AG09309 (cell line): ENCODE results near the gene MAP2K5.

Experiments
- DNase-seq: peaks from one replicate; pipeline ENCODE4 v3.0.0-alpha.2; 2010; ENCODE audit warnings: low read depth
- H3K4me3 ChIP-seq: 2 replicates; pipeline ENCODE4 v1.5.1; 2011; ENCODE audit warnings: mild to moderate bottlenecking, low read depth, low read length, moderate library complexity; ENCODE audit not compliant: control insufficient read depth
- TF ChIP-seq, protein P1 (sequence below): IDR thresholded peaks from 2 replicates; pipeline ENCODE4 v1.5.1; 2011; ENCODE audit warnings: mild to moderate bottlenecking, low read depth, low read length, inconsistent platforms; ENCODE audit not compliant: insufficient read depth, control insufficient read depth; ENCODE audit errors: missing control alignments

The MAP2K5 gene

DNA sequence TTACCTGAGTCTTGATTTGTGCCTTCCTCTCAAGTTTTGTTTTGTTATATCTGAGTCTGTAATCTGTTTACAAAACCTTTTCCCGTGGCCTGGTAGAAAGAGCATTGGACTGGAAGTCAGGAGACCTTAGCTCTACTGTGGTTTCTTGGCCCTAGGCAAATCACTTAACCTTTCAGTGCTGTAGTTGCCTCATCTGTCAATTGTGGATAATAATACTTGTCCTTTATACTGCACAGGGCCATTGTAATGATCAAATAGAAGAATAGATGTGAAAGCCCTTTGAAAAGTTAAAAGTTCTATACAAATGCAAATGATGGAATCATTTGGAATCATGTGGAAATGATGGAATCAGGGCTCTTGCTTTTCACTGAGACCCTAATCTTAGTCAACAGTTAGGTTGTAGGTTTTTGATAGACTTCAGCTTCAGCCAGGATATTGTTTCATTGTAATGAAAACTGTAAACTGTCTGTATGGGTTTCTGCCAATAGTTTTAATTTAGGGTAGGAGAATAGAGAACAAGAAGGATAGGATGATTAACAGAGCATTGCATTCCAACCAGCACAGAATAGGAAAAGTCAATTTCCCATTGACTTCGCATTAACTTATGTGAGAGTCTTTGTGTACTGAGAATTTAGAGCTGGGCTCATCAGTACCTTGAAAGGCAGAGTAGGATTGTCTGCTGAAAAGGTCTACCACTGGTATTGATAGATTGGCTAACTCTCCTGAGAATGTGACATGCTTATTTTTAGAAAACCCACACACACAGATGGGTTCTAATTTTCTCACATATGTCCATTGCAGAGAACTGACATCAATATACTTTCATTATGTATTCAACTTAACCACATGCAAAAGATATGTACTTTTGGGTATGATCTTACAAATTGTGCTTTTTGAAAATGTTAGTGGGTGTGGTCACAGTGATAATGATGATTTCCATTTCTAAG, 21.8 kb downstream of the MAP2K5 start:
- TF ChIP-seq, protein P1, sequence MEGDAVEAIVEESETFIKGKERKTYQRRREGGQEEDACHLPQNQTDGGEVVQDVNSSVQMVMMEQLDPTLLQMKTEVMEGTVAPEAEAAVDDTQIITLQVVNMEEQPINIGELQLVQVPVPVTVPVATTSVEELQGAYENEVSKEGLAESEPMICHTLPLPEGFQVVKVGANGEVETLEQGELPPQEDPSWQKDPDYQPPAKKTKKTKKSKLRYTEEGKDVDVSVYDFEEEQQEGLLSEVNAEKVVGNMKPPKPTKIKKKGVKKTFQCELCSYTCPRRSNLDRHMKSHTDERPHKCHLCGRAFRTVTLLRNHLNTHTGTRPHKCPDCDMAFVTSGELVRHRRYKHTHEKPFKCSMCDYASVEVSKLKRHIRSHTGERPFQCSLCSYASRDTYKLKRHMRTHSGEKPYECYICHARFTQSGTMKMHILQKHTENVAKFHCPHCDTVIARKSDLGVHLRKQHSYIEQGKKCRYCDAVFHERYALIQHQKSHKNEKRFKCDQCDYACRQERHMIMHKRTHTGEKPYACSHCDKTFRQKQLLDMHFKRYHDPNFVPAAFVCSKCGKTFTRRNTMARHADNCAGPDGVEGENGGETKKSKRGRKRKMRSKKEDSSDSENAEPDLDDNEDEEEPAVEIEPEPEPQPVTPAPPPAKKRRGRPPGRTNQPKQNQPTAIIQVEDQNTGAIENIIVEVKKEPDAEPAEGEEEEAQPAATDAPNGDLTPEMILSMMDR, result no peak
- H3K4me3 ChIP-seq, result no peak overlapping the region
- no peak for DNase-seq

DNA sequence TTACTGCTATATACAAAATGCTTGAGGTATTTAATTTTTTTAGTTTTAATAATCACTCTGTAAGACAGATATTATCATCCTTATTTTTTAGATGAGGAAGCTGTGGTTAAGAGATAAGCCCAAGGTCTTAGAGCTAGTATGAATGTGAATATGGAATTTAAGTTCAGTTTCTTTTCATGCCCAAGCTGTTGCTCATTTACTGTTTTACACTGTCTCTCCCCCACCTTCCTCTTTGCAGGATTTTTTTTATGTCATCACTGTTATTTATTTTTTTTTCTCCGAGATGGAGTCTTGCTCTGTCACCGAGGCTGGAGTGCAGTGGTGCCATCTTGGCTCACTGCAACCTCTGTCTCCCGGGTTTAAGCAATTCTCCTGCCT, 22.5 kb downstream of the MAP2K5 start:
- TF ChIP-seq, protein P1, result no peak
- H3K4me3 ChIP-seq, result no peak overlapping the region
- DNase-seq, result no peak

DNA sequence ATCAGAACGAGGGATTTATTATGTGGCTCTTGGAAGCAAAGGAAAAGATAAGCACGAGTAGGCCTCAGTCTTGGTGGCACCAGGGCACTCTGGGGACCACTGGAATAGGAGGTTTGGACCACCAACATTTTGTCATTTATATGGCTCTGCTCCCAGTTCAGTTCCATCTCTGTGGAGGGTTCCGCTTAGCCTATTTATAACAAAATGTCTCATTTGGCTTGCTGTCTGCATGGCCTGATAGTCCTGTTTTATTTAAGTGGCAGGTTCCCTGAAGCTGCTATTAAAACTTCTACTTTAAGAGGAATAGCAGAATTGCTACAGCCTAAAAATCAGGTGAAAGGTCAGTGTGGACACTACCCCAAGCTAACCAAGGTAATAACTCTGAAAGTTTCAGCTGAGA, 27.2 kb downstream of the MAP2K5 start:
- TF ChIP-seq, protein P1, result no peak
- no peak for DNase-seq
- H3K4me3 ChIP-seq, result no peak overlapping the region

DNA sequence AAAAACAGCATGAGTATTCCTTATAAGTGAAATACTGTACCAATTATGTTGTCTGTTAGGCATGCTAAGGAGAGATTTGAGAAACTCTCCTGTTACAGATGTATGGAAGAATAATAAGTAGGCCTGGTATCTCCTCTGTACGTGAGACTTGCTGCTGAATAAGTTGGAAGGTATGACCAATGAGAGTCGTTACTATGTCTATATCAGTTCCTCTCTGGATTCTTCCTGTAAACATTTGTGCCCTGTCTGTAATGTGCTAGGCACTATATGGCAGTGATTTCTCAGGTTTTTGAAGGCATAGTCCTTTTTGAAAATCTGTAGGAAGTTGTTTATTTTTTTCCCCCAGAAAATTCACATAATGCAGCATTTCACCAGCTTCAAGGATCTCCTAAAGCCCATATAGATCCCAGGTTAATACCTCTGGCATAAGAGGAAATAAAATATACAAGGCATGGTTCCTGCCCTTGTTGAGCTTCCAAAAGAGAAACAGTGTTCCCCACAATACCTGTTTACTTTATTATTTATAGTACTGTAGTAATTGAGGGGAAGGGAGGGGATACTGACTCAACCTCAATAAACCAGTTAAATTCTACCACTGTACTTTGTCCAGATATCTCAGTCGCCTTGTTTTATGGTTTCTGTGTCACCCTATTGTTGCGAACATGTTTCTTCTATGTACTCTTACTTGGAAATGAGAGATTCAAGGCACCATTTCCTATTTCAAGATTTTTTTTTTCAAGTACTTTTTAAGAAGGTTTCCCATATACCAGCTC, 28.6 kb downstream of the MAP2K5 start:
- DNase-seq, result no peak
- H3K4me3 ChIP-seq, result no peak overlapping the region
- TF ChIP-seq, protein P1, result no peak

DNA sequence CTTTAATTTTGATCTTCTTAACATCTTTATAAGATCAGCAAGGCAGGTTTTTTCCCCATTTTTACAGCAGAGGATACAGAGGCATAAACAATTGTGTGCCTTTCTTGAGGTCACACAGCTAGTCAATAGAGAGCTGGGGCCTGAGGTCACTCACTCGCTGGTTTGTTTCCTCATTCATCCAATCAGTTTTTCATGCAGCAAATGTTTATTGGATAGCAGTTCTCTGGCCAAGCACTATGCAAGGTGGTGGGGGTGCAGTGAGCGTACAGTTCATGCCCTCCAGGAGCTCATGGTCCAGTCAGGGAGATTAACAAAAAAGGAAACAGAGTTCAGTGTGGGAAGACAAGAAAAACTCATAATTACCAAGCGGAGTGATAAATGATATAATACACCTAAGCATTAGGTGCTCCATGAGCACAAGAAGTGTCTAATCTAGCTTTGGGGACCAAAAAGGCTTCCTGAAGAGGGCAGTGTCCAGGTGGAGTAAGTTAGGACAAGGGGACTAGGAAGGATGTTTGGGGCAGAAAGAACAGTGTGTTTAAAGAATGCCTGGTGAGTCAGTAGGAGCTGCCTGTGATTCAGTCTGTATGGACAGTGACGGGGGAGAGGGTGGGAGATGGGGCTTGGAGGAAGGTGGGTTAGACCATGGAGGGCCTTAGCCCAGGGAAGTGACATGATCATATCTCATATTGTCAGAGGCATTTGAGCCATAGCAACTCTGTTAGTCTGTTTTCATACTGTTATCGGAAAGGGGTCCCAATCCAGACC, 29.3 kb downstream of the MAP2K5 start:
- no peak for DNase-seq
- TF ChIP-seq, protein P1, result no peak
- H3K4me3 ChIP-seq, result no peak overlapping the region

DNA sequence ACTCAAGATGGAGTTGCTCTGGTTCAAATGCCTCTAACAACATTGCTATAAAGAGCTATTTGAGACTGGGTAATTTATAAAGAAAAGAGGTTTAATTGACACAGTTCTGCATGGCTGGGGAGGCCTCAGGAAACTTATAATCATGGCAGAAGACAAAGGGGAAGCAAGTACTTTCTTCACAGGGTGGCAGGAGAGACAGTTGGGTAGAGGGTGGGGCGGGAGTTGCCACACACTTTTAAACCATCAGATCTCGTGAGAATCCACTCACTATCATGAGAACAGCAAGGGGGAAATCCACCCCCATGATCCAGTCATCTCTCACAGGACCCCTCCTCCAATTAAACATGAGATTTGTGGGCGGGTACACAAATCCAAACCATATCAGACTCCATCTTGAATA, 30.7 kb downstream of the MAP2K5 start:
- H3K4me3 ChIP-seq, result no peak overlapping the region
- TF ChIP-seq, protein P1, result no peak
- DNase-seq, result no peak
